Hepatocyte (in vitro differentiated cells): ENCODE measurements around the gene KLHL30. TPM values are rescaled to one million over a fixed set of nuclear protein-coding genes. Genes with fewer than 3 reads are reported as not detected.

Experiments used
- DNase-seq: peaks from one replicate; pipeline ENCODE4 v3.0.0-alpha.2; 2016; ENCODE audit warnings: low spot score
- H2AFZ ChIP-seq: fragments of 200-600 bp; sonication (generic); 2 replicates; pipeline ENCODE4 v1.6.0; 2016; ENCODE audit warnings: antibody characterized with exemption, mild to moderate bottlenecking
- H3K27ac ChIP-seq: fragments of 200-600 bp; sonication (generic); 2 replicates; pipeline ENCODE4 v1.5.1; 2016; ENCODE audit warnings: mild to moderate bottlenecking
- H3K27me3 ChIP-seq: fragments of 200-600 bp; sonication (generic); 2 replicates; pipeline ENCODE4 v1.6.1; 2016
- H3K36me3 ChIP-seq: fragments of 200-600 bp; sonication (generic); replicated peaks from 2 replicates; pipeline ENCODE4 v1.5.1; 2016; ENCODE audit warnings: low read depth; ENCODE audit not compliant: insufficient read depth
- H3K4me1 ChIP-seq: fragments of 200-600 bp; sonication (generic); 2 replicates; pipeline ENCODE4 v1.5.1; 2016; ENCODE audit warnings: mild to moderate bottlenecking, moderate library complexity; ENCODE audit not compliant: insufficient read depth
- H3K4me2 ChIP-seq: fragments of 200-600 bp; sonication (generic); 2 replicates; pipeline ENCODE4 v1.6.0; 2016
- H3K4me3 ChIP-seq: fragments of 200-600 bp; sonication (generic); 2 replicates; pipeline ENCODE4 v1.5.1; 2016; ENCODE audit warnings: mild to moderate bottlenecking
- H3K79me2 ChIP-seq: fragments of 200-600 bp; sonication (generic); 2 replicates; pipeline ENCODE4 v1.6.0; 2017; ENCODE audit warnings: mild to moderate bottlenecking
- H3K9me2 ChIP-seq: fragments of 200-600 bp; sonication (generic); replicated peaks from 2 replicates; pipeline ENCODE4 v1.6.0; 2017; ENCODE audit warnings: mild to moderate bottlenecking; ENCODE audit not compliant: insufficient read depth
- H3K9me3 ChIP-seq: fragments of 200-600 bp; sonication (generic); 2 replicates; pipeline ENCODE4 v1.5.1; 2016; ENCODE audit warnings: low read depth, mild to moderate bottlenecking
- H4K20me1 ChIP-seq: fragments of 200-600 bp; sonication (generic); 2 replicates; pipeline ENCODE4 v1.6.0; 2016; ENCODE audit warnings: mild to moderate bottlenecking; ENCODE audit not compliant: insufficient read depth, poor library complexity, severe bottlenecking
- CTCF ChIP-seq: fragments of 200-600 bp; sonication (generic); IDR thresholded peaks from 2 replicates; pipeline ENCODE4 v1.5.1; 2016; ENCODE audit warnings: antibody characterized with exemption, mild to moderate bottlenecking; ENCODE audit not compliant: poor library complexity
- EZH2 ChIP-seq: fragments of 200-600 bp; sonication (generic); IDR thresholded peaks from 2 replicates; pipeline ENCODE4 v1.6.1; 2016; ENCODE audit warnings: antibody characterized with exemption, mild to moderate bottlenecking, borderline replicate concordance
- EZH2phosphoT487 ChIP-seq: fragments of 200-600 bp; sonication (generic); IDR thresholded peaks from one replicate; pipeline ENCODE4 v1.6.1; 2018; ENCODE audit warnings: antibody characterized with exemption, mild to moderate bottlenecking, low read depth, moderate library complexity; ENCODE audit not compliant: unreplicated experiment, severe bottlenecking
- WGBS: methylation state at CpG from one replicate; pipeline ENCODE4 v1.1.6; 2016; ENCODE audit warnings: low lambda C conversion rate; ENCODE audit errors: missing lambda C conversion rate; 5-methylcytosine and 5-hydroxymethylcytosine counted together
- polyA plus RNA-seq: library from polyadenylated mRNA; unstranded; fragments of >200 nt; fragmentation: Nextera tagmentation; extraction: Ambion mirVana; gene quantifications from 2 replicates; pipeline ENCODE4 v1.2.1, GENCODE V29; 2016
- total RNA-seq: library from RNA; depleted of rRNA; stranded (reverse); fragments of >200 nt; gene quantifications from 2 replicates; pipeline ENCODE4 v1.2.3, GENCODE V29; 2014

KLHL30 gene
- total and polyA plus RNA-seq, 2 experiments from 2014 or later, result 0.15 TPM; not detected in 1

GRCh38 chr2:238131761-238132462 lies 6.6 kb upstream of the KLHL30 start:
- Histone ChIP-seq H4K20me1 (no peaks in the 10 kb centered on the region), H3K79me2 (no peaks in the 10 kb centered on the region), H3K9me3 (no peaks in the 10 kb centered on the region), H3K4me1 (no peaks in the 10 kb centered on the region), H3K27ac (no peak overlapping the region), H3K36me3 (no peaks in the 10 kb centered on the region), H3K27me3 (no peaks in the 10 kb centered on the region), H3K4me2 (no peak overlapping the region), H2AFZ (no peak overlapping the region), H3K9me2 (no peaks in the 10 kb centered on the region), H3K4me3 (no peak overlapping the region)
- 94% methylated on average over 14 of the region's 14 CpGs for WGBS
- TF ChIP-seq EZH2phosphoT487 (no peak), CTCF (no peak), EZH2 (no peak)
- no peak for DNase-seq

GRCh38 chr2:238132463-238133450 lies 5.7 kb upstream of the KLHL30 start:
- Histone ChIP-seq H3K9me2 (no peaks in the 10 kb centered on the region), H3K4me1 (no peaks in the 10 kb centered on the region), H3K27me3 (no peaks in the 10 kb centered on the region), H3K36me3 (no peaks in the 10 kb centered on the region), H3K9me3 (no peaks in the 10 kb centered on the region), H3K4me2 (no peak overlapping the region), H3K79me2 (no peaks in the 10 kb centered on the region), H3K4me3 (no peak overlapping the region), H4K20me1 (no peaks in the 10 kb centered on the region), H3K27ac (no peak overlapping the region), H2AFZ (no peak overlapping the region)
- no peak for TF ChIP-seq CTCF
- no peak for TF ChIP-seq EZH2phosphoT487
- TF ChIP-seq EZH2, result no peak
- DNase-seq, result no peak
- WGBS, result 95% methylated on average over 23 of the region's 23 CpGs

- H3K9me3 ChIP-seq, result no peaks in the 10 kb centered on the region
- H3K9me2 ChIP-seq, result no peaks in the 10 kb centered on the region
- no peak for DNase-seq
- no peak overlapping the region for H3K4me3 ChIP-seq
- 80% methylated on average over 14 of the region's 14 CpGs for WGBS
- no peaks in the 10 kb centered on the region for H4K20me1 ChIP-seq
- H3K36me3 ChIP-seq, result no peaks in the 10 kb centered on the region
- no peak overlapping the region for H3K27ac ChIP-seq
- no peak overlapping the region for H3K4me2 ChIP-seq
- H3K4me1 ChIP-seq, result peaks cover 4% of the 10 kb centered on the region
- H2AFZ ChIP-seq, result no peak overlapping the region
- H3K27me3 ChIP-seq, result no peaks in the 10 kb centered on the region
- TF ChIP-seq EZH2phosphoT487 (no peak), CTCF (no peak)
- H3K79me2 ChIP-seq, result no peaks in the 10 kb centered on the region
Measured at GRCh38 chr2:238133499-238134392, 4.7 kb upstream of the KLHL30 start.
